Measurements from ENCODE around the gene HMGB1. TPM values are rescaled to one million over a fixed set of nuclear protein-coding genes. Genes with fewer than 3 reads are reported as not detected.
"Not testable (repeated sequence)": the region's sequence is repeated elsewhere in the genome, so short reads cannot be mapped to it uniquely, and the experiment has no call there.

HMGB1 gene
- total RNA-seq, 1 donor from 2014 or later: 295 TPM

GRCh38 chr13:30465343-30465592, 468 bp downstream of the HMGB1 start:
- DNase-seq: no peak

DNA sequence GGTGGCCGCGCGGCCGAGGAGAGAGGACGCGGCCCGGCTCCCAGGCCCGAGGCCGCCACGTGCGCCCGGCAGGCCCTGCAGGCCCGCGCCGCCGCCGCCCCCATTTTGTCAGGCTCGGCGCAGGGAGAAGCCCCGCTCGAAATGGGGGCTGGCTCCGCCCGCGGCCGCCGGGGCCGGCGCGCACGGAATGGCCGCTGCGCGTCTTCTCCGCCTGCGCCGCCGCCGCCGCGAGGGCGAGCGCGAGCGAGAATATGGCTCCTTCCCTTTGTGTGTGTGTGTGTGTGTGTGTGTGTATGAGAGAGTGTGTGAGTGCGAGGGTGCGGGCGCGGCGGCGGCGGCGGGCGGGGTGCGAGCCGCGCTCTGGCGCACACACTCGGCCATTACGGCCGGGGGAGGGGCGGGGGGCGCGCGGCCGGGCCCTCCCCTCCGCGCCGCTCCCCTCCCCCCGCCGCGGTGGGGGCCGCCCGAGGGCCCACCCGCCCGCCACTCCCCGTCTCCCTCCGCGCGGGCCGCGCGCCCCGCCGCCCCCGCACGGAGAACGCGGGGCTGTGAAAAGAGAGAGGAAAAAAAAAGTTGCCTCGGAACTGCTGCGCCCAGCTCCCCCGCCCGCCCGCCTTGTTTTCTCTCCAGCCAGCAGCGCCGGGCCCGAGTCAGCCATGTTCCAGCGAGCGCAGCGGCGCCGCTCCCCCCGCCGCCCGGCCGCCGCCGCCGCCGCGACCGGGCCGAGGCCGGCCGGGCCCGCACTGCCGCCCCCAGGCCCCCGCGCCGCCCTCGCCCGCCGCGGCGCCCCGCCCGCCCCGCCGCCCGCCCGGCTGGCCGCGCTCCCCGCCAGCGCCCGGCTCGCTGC, 1.0 kb downstream of the HMGB1 start:
- peak; percentile 81 for DNase-seq

- peak; percentile 41 for DNase-seq
Observed at GRCh38 chr13:30463787-30464495, 1.8 kb downstream of the HMGB1 start.

DNA sequence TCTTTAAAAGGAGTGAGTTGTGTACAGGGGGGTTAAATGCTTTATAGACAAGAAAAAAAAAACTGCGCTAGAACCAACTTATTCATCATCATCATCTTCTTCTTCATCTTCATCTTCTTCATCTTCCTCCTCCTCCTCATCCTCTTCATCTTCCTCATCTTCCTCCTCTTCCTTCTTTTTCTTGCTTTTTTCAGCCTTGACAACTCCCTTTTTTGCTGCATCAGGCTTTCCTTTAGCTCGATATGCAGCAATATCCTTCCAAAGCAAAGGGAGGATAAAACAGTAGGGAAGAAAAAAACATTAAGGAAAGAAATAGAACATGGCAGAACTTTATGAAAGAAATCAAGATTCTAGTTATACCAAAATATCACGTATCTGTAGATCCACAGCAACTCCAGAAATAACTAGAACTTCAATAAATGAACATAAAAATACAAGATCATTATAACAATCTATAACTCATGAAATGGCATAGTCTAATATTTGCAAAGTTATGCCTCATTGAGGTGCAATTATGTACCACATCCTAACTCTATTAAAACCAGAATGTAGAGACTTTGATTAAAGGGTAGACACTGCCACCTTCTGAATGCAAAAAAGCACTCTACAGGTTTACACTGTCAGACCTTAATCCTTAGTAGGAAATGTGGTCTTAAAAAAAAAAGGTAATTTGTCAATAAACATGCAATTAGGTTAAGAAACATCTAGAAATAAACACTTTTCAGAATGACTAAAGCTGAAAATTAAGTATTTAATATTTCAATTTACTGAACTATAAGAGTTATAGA, 4.3 kb downstream of the HMGB1 start:
- not testable (repeated sequence) for DNase-seq

- no peak for DNase-seq
Observed at GRCh38 chr13:30457306-30457891, 8.3 kb downstream of the HMGB1 start.

- DNase-seq: no peak
Observed at GRCh38 chr13:30456290-30456689, 9.4 kb downstream of the HMGB1 start.

- DNase-seq: no peak
Observed at GRCh38 chr13:30454991-30455390, 10.7 kb downstream of the HMGB1 start.

DNA sequence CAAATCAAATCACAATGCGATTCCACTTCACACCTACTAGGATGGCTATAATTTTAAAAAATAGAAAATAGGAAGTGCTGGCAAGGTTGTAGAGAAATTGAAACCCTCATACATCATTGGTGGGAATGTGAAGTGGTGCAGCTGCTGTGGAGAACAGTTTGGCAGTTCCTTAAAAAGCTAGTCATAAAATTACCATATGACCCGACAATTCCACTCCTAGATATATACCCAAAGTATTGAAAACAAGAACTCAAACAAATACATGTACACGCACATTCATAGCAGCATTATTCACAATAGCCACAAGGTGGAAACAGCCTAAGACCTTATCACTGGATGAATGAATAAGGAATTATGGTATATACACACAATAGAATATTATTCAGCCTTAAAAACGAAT, 12.0 kb downstream of the HMGB1 start:
- DNase-seq: no peak

DNA sequence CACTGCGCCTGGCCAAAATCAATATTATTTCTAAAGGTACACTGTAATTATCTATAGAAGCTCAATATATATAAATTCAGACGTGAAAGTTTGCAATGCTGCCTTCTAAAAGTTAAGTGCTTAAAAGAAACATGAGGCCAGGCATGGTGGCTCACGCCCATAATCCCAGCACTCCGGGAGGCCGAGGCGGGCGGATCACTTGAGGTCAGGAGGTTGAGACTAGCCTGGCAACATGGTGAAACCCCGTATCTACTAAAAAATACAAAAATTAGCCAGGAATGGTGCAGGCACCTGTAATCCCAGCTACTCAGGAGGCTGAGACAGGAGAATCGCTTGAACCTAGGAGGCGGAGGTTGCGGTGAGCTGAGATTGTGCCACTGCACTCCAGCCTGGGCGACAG, 14.3 kb downstream of the HMGB1 start:
- not testable (repeated sequence) for DNase-seq

DNA sequence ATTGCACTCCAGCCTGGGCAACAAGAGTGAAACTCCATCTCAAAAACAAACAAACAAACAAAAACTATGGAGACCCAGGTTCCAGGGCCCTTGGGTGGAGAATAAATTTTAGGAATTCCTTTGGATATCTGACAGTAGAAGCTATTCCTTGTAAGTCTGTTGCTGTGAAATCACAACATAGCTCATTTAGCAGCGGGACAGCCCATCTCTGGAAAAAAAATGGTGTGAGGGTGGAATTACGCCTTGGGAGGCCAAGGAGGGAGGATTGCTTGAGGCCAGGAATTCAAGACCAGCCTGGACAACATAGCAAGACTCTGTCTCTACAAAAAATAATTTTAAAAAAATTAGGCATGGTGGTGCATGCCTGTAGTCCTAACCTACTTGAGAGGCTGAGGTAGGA, 15.7 kb downstream of the HMGB1 start:
- no peak for DNase-seq

GRCh38 chr13:30448441-30448840, 17.3 kb downstream of the HMGB1 start:
- DNase-seq: no peak

GRCh38 chr13:30446126-30446500, 19.6 kb downstream of the HMGB1 start:
- DNase-seq: no peak

DNA sequence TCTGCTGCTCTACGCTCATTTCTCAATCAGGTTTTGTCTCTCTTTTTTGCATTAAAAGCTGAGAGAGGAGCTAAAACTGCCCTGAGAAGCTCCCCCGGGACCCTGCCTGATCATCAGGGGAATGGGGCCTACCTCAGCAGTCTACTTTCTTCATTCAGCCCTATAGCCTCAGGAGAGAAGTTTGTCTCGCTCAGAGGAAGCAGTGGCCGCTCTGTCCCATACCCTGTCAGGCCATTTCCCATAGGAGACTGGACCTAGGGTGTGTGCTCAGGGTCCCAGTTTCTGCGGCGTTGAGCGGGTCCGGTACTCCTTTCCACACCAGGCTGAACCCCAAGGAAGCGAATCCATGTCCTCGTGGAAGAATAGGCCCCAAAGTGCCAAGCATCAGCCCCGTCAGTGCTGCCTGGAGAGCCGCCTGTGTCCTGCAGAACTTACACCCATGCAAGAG, 21.8 kb downstream of the HMGB1 start:
- DNase-seq: no peak

DNA sequence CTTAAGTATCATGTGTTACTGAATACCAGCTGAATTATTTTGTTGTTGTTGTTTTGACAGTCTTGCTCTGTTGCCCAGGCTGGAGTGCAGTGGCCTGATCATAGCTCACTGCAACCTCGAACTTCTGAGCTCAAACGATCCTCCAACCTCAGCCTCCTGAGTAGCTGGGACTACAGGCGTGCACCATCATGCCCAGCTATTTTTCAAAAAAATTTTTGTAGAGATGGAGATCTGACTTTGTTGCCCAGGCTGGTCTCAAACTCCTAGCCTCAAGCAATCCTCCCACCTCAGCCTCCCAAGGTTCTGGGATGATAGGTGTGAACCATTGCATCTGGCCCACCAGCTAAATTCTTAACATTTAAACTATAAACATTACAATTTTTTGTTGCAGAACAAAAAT, 22.2 kb downstream of the HMGB1 start:
- not testable (repeated sequence) for DNase-seq

GRCh38 chr13:30442926-30443325, 22.8 kb downstream of the HMGB1 start:
- no peak for DNase-seq

DNA sequence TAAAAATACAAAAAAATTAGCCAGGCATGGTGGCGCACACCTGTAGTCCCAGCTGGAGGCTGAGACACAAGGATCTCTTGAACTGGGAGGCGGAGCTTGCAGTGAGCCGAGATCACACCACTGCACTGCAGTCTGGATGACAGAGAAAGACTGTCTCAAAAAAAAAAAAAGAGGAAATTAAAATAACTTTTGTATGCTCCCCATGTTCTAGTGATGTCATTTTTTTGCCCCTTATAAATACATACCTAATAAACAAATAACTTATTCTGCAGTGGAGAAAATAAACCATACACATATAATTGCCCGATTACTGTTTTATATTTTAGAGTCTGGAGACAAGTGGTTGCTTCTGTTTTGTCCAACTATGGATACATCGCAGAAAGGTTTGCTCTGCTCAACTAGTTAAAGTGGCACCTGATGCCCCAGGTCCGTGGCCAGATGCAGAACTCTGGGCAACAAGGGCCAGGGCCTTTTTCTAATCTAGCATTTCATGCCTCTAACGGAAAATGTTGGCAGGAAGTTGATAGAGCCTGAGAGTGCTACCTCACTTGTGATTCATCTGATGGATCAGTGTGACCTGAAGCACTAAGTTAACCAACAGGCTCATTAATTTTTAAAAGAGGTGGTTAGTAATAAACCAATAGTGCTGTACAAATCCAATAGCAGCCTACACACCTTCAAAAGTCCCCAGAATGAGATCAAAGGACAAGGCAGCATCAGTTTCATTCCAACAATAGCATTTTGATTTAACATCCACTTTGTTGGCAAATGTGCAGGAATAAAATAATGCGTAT, 24.6 kb downstream of the HMGB1 start:
- DNase-seq: no peak

GRCh38 chr13:30438286-30438685, 27.4 kb downstream of the HMGB1 start:
- DNase-seq: no peak

DNA sequence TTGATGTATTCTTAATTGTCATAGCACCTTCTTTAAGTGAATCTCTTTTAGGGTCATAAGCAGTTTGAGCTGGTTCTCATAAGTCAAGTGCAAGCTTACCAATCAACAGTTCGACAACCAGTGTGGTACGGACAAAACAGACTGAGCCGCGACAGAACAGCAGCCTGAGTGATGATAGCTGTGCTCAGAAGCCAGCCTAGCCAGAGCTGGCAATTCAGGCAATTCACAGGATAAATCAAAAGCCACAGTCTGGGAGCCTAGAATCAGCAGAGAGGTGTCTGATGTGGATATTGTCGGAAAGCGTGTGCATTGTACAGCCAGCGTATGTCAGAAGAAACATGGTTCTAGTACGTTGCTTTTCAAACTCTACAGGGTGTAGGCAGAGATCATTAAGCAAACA, 28.6 kb downstream of the HMGB1 start:
- no peak for DNase-seq

DNA sequence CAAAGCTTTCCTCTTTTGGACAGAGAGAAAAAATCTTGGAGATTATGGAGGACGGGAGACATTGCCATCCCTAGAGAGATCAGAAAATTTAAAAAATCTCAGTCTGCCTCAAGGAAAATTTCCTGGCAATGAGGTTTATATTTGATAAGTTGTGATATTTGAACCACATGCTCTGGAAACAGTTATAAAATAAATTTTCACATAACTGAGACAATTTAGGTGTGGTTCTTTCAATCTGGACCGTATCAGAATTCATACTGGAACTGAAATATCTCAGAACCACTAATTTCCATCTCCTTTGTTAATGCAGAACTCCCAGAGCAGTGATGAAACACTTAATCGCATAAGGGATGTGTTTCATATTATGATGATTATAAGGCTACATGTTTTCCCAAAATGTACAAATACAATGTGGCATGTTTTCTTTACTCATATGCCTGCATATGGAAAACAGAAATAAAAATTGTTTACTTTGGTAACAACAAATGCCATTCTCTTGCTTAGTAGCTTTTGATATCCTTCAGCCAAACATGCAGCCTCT, 29.8 kb downstream of the HMGB1 start:
- DNase-seq: no peak

GRCh38 chr13:30431269-30431940, 34.3 kb downstream of the HMGB1 start:
- no peak for DNase-seq
